ENCODE data around the gene GRAMD1A.
"Not testable (repeated sequence)": the region's sequence is repeated elsewhere in the genome, so short reads cannot be mapped to it uniquely, and the experiment has no call there.

DNA sequence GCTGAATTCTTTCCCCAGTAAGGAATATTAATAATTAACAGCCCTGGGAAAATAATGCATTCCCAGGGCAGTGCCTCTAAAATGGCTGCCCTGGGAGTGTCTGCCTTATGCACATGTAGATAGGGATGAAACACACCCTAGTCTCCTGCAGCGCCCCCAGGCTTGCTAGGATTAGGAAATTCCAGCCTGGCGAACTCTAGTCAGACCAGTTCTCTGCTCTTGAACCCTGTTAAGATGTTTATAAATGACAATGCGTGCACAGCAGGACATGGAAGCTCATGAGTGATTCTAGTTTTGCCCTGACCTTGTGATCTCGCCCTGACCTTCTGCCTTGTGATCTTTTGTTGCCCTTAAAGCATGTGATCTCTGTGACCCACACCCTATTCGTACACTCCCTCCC, 34.6 kb upstream of the GRAMD1A start:
- not testable (repeated sequence) for TF ChIP-seq CTCF (IDR thresholded peaks at IDR 0.05; ENCODE audit: insufficient read depth, low read depth, low read length); EZH2 (IDR thresholded peaks at IDR 0.05; ENCODE audit: insufficient read depth, low read length)

All from astrocyte (in vitro differentiated cells and primary cell).